ENCODE results near the gene NEK7. TPM values are rescaled to one million over a fixed set of nuclear protein-coding genes. Genes with fewer than 3 reads are reported as not detected.

NEK7 gene
- total and polyA plus RNA-seq, 9 of the 15 experiments (the other 6 are each of a cell fraction or from before 2014, with no cell fraction given) = 8.5 to 37.3 (median 27.7) TPM

DNA sequence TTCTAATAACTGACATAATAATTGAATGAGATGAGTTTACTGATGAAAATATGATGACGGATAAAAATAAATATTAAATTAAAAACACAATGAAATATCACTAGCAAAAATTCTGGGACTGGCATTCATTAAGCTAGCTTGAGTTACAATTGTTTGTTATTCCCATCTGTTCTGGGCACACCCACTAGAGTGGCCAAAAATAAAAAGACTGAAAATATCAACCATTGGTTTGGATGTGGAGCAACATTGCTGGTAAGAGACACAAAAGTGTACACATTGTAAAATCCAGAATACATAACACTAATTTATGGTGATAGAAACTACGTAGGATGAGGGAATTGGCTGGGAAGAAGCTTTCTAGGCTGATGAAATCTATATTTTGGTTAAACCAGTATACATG, 9.6 kb upstream of the NEK7 start (continued):
- TF ChIP-seq ZNF318 (IDR thresholded peaks at IDR 0.05; ENCODE audit: borderline replicate concordance in 1 of 2, low read depth in 1 of 2) (no peak), RCOR1 (IDR thresholded peaks at IDR 0.05; ENCODE audit: borderline replicate concordance in 1 of 2, low read depth in 2 of 2, low read length in 2 of 2) (no peak), TARDBP (IDR thresholded peaks at IDR 0.05) (no peak)
